RKO (cell line): ENCODE results near the gene OR5AS1.
"Not testable (repeated sequence)": the region's sequence is repeated elsewhere in the genome, so short reads cannot be mapped to it uniquely, and the experiment has no call there.

Experiments used
- DNase-seq: peaks from one replicate; pipeline ENCODE4 v3.0.0-alpha.2; 2016; ENCODE audit warnings: low spot score

Gene OR5AS1

GRCh38 chr11:56027354-56027753 is at the start of gene OR5AS1:
OR5AS1 (plus strand) TSS chr11:56027654; CDS start chr11:56030419, 2,765 bp downstream.
- DNase-seq, result no peak

GRCh38 chr11:55994525-55994924 is 32.9 kb upstream of the OR5AS1 start, which contains the start of gene OR5F1:
OR5F1 (minus strand) TSS chr11:55994625; CDS start chr11:55994625, 0 bp downstream.
- DNase-seq, result no peak

GRCh38 chr11:56010716-56011115 is 16.7 kb upstream of the OR5AS1 start:
- no peak for DNase-seq

GRCh38 chr11:56013805-56014204 is 13.6 kb upstream of the OR5AS1 start:
- no peak for DNase-seq

- DNase-seq, result no peak
Measured at GRCh38 chr11:56045538-56045937, 18.1 kb downstream of the OR5AS1 start.

- no peak for DNase-seq
Measured at GRCh38 chr11:56048480-56048879, 21.0 kb downstream of the OR5AS1 start.

- DNase-seq, result no peak
Measured at GRCh38 chr11:56049487-56049886, 22.0 kb downstream of the OR5AS1 start.

- DNase-seq, result not testable (repeated sequence)
Measured at GRCh38 chr11:56056366-56056765, 28.9 kb downstream of the OR5AS1 start.

- not testable (repeated sequence) for DNase-seq
Measured at GRCh38 chr11:56057661-56058237, 30.3 kb downstream of the OR5AS1 start.

- not testable (repeated sequence) for DNase-seq
Measured at GRCh38 chr11:56058260-56058780, 30.9 kb downstream of the OR5AS1 start.

GRCh38 chr11:56066980-56067379 is 39.5 kb downstream of the OR5AS1 start:
- no peak for DNase-seq
